Tibial artery (tissue), 4 donors: ENCODE data around the gene RSRC2.

Source experiments
- DNase-seq, 2 donors: peaks; one replicate each; pipeline ENCODE4 v3.0.0-alpha.2; 2019
- H3K27ac ChIP-seq, 2 donors: fragments of 200-600 bp; sonication (generic) in 1 of 2; 1 replicate in 1 of 2; 2 replicates in 1 of 2; pipeline ENCODE4 v1.5.1; 2018 to 2019; ENCODE audit warnings: mild to moderate bottlenecking in 1 of 2
- H3K27me3 ChIP-seq, 2 donors: fragments of 200-600 bp; sonication (generic) in 1 of 2; one replicate each; pipeline versions ENCODE4 v1.5.1 to v1.6.0; 2016 to 2019
- H3K36me3 ChIP-seq, 3 donors: fragments of 200-600 bp; sonication (generic) in 2 of 3; one replicate each; pipeline ENCODE4 v1.5.1; 2016 to 2019; ENCODE audit warnings: mild to moderate bottlenecking in 2 of 3
- H3K4me1 ChIP-seq, 4 donors: fragments of 200-600 bp; sonication (generic) in 2 of 4; 1 replicate in 3 of 4; 2 replicates in 1 of 4; pipeline ENCODE4 v1.5.1; 2016 to 2019
- H3K4me3 ChIP-seq, 2 donors: fragments of 200-600 bp; sonication (generic) in 1 of 2; 1 replicate in 1 of 2; 2 replicates in 1 of 2; pipeline ENCODE4 v1.5.1; 2018 to 2019; ENCODE audit warnings: mild to moderate bottlenecking in 2 of 2
- H3K9me3 ChIP-seq, 3 donors: fragments of 200-600 bp; sonication (generic) in 1 of 3; one replicate each; pipeline ENCODE4 v1.5.1; 2016 to 2019
- intact Hi-C: fragments of 100-400 bp; cut with DNase I; formaldehyde crosslinking; loops from one replicate; pipeline ENCODE4 v1.15.0; 2023; ENCODE audit warnings: low total_unique reads
- TF ChIP-seq, protein P1 (sequence below), 2 experiments: fragments of 200-600 bp in 1 of 2; fragments of 450-650 bp in 1 of 2; IDR thresholded peaks; one replicate each; pipeline ENCODE4 v1.5.1; 2017 to 2019; ENCODE audit warnings: antibody characterized with exemption in 2 of 2, mild to moderate bottlenecking in 1 of 2, moderate library complexity in 1 of 2

The RSRC2 gene

DNA sequence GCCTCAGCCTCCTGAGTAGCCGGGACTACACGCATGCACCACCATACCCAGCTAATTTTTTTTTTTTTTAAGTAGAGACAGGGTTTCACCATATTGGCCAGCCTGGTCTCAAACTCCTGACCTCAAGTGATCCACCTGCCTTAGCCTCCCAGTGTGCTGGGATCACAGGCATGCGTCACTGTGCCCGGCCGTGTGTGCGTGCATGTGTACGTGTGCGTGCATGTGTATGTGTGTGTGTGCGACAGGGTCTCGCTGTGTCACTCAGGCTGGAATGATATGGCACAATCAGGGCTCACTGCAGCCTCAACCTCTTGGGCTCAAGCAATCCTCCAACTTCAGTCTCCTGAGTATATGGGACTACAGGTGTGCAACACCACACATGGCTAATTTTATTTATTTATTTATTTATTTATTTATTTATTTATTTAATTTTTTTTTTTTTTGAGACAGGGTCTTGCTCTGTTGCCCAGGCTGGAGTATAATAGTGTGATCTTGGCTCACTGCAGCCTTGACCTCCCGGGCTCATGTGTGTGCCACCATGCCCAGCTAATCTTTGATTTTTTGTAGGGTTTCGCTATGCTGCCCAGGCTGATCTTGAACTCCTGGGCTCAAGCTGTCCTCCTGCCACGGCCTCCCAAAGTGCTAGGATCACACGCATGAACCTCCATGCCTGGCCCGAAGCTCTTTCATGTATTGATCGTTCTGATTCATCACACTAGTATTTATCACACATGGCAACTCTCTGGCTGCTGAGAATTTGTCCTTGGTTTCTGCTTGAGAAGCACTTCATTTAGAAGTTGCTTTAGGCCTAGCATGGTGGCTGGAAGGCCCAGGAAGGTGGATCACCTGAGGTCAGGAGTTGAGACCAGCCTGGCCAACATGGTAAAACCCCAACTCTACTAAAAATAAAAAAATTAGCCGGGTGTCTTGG is 68.4 kb downstream of the RSRC2 start:
- no peak for DNase-seq
- H3K9me3 ChIP-seq = no peaks in the 10 kb centered on the region
- H3K4me3 ChIP-seq = no peak overlapping the region
- H3K4me1 ChIP-seq = peaks cover 0 to 51% (median 0%) of the 10 kb centered on the region in 4 donors
- no peaks in the 10 kb centered on the region for H3K36me3 ChIP-seq
- H3K27me3 ChIP-seq = no peaks in the 10 kb centered on the region
- TF ChIP-seq, protein P1, sequence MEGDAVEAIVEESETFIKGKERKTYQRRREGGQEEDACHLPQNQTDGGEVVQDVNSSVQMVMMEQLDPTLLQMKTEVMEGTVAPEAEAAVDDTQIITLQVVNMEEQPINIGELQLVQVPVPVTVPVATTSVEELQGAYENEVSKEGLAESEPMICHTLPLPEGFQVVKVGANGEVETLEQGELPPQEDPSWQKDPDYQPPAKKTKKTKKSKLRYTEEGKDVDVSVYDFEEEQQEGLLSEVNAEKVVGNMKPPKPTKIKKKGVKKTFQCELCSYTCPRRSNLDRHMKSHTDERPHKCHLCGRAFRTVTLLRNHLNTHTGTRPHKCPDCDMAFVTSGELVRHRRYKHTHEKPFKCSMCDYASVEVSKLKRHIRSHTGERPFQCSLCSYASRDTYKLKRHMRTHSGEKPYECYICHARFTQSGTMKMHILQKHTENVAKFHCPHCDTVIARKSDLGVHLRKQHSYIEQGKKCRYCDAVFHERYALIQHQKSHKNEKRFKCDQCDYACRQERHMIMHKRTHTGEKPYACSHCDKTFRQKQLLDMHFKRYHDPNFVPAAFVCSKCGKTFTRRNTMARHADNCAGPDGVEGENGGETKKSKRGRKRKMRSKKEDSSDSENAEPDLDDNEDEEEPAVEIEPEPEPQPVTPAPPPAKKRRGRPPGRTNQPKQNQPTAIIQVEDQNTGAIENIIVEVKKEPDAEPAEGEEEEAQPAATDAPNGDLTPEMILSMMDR (IDR thresholded peaks at IDR 0.05) = no peak
- H3K27ac ChIP-seq = peak overlapping the region; percentile 56 to 69
- intact Hi-C loops = loop anchor here (5.0 kb wide), 1 partner anchor 36 kb away; the partner anchor contains the start of gene CLIP1

DNA sequence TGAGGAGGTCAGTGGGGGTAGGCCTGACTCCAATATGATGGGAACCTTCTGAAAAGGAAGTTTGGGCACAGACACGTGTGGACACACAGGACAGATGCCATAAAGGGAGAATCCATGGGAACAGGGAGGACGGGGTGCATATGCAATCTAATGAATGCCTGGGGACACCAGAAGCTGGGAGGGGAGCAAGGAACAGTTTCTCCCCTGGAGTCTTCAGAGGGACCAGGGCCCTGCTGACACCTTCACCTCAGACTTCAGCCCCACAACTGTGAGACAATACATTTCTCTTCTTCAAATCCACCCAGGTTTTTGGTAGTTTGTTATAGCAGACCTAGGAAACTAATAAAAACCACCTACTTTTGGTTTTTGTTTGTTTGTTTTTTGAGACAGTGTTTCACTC is 69.1 kb downstream of the RSRC2 start:
- H3K27me3 ChIP-seq = no peaks in the 10 kb centered on the region
- no peak for DNase-seq
- H3K9me3 ChIP-seq = no peaks in the 10 kb centered on the region
- peaks cover 0 to 51% (median 0%) of the 10 kb centered on the region in 4 donors for H3K4me1 ChIP-seq
- TF ChIP-seq, protein P1 (IDR thresholded peaks at IDR 0.05) = no peak
- intact Hi-C loops = loop anchor here (5.0 kb wide), 1 partner anchor 35 kb away; the partner anchor contains the start of gene CLIP1
- H3K36me3 ChIP-seq = no peaks in the 10 kb centered on the region
- peak overlapping the region in 1 of 2 donors; percentile 69 for H3K27ac ChIP-seq
- no peak overlapping the region for H3K4me3 ChIP-seq

DNA sequence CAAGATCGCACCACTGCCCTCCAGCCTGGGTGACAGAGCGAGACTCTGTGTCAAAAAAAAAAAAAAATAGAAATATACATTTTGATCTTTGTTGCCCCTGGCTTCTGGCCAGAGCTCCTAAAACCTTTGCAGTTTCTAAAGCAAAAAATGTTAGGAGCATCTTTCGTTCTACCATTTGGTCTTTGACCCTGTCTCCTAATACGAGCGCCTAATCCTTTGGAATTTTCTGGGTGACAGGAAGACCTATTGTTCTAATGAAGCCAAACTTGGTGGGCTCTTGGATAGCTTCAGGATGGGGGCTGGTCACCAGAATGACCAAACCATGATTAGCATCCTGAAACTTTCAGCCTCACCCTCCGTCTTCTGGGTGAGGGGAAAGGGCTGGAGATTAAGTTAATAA is 72.0 kb downstream of the RSRC2 start:
- intact Hi-C loops = loop anchor here (5.0 kb wide), 1 partner anchor 32 kb away; the partner anchor contains the start of gene CLIP1
- H3K27ac ChIP-seq = peak overlapping the region; percentile 62 to 68
- TF ChIP-seq, protein P1 (IDR thresholded peaks at IDR 0.05) = no peak
- no peaks in the 10 kb centered on the region for H3K27me3 ChIP-seq
- no peaks in the 10 kb centered on the region for H3K9me3 ChIP-seq
- H3K4me1 ChIP-seq = peaks cover 0 to 34% (median 0%) of the 10 kb centered on the region in 4 donors
- DNase-seq = no peak
- no peak overlapping the region for H3K4me3 ChIP-seq
- no peaks in the 10 kb centered on the region for H3K36me3 ChIP-seq

DNA sequence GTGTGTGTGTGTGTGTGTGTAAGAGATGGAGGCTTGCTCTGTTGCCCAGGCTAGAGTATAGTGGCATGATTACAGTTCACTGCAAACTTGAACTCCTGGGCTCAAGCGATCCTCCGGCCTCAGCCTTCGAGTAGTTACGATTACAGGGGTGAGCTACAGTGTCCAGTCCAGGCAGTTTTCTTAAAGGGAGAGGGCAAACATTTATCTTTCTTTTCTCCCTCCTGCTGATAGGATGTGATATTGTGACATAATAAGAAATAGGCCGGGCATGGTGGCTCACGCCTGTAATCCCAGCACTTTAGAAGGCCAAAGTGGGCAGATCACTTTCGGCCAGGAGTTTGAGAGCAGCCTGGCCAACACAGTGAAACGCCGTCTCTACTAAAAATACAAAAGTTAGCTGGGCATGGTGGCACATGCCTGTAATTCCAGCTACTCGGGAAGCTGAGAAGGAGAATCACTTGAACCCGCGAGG is 72.5 kb downstream of the RSRC2 start:
- Histone ChIP-seq H3K27ac (peak overlapping the region; percentile 62 to 68), H3K9me3 (no peaks in the 10 kb centered on the region), H3K36me3 (no peaks in the 10 kb centered on the region), H3K4me3 (no peak overlapping the region), H3K4me1 (peaks cover 0 to 29% (median 0%) of the 10 kb centered on the region in 4 donors), H3K27me3 (no peaks in the 10 kb centered on the region)
- TF ChIP-seq, protein P1 (IDR thresholded peaks at IDR 0.05) = no peak
- intact Hi-C loops = no loop called here
- no peak for DNase-seq
